ENCODE measurements around the gene NCF2. TPM values are rescaled to one million over a fixed set of nuclear protein-coding genes. Genes with fewer than 3 reads are reported as not detected.

The NCF2 gene
- total and polyA plus RNA-seq, 2 donors (not counting 3 experiments of a cell fraction or from before 2014, with no cell fraction given), result 0.03 TPM; not detected in 1

DNA sequence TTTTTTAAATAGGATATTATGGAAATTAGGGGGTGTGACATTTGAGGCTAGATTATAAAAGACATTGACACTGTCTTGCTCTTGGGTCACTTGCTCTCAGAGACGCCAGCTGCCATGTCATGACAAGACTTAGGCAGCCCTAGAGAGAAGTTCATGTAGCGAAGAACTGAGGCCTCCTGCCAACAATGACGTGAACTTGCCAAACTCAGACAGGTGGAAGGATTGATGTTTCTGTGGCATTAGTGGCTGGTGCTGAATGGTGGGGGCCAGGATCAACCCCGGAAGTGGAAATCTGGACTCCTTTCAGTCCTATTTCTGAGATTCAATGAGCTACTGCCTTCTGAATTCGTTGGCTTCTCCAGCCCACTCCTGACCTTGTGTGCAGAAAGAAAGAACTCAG lies 14.7 kb downstream of the NCF2 start:
- POLR2A ChIA-PET, result no interaction called here
- CTCF ChIA-PET, result interaction anchor here (1.0 kb wide), 1 partner anchor 34 kb away, joined by 4 read pairs; no protein-coding TSS in a partner anchor
- Histone ChIP-seq H3K4me2 (ENCODE audit: insufficient read depth, low read length) (no peak overlapping the region), H3K9ac (replicated peaks; ENCODE audit: extremely low read depth, insufficient read depth, low read length) (no peak overlapping the region), H3K9me3 (replicated peaks; ENCODE audit: control insufficient read depth, insufficient read depth, low read length) (no peaks in the 10 kb centered on the region), H3K27ac (ENCODE audit: insufficient read depth, low read depth, low read length) (no peak overlapping the region), H3K4me3 (replicated peaks in 1 of 3; ENCODE audit: insufficient read depth in 1 of 3, low read depth in 1 of 3, low read length in 3 of 3) (no peak overlapping the region), H3K27me3 (ENCODE audit: control insufficient read depth in 2 of 2, insufficient read depth in 2 of 2, low read length in 2 of 2) (no peaks in the 10 kb centered on the region), H3K4me1 (ENCODE audit: control insufficient read depth, extremely low read depth, insufficient read depth, low read length) (no peaks in the 10 kb centered on the region), H3K79me2 (ENCODE audit: control insufficient read depth, insufficient read depth, low read length) (no peaks in the 10 kb centered on the region), H4K20me1 (replicated peaks; ENCODE audit: control insufficient read depth, extremely low read depth, insufficient read depth, low read length) (no peaks in the 10 kb centered on the region), H3K36me3 (ENCODE audit: control insufficient read depth in 2 of 2, extremely low read depth in 1 of 2, insufficient read depth in 2 of 2, low read length in 2 of 2) (no peaks in the 10 kb centered on the region), H2AFZ (ENCODE audit: low read depth, low read length) (no peak overlapping the region), H3K9me1 (replicated peaks; ENCODE audit: control insufficient read depth, extremely low read depth, insufficient read depth, low read length) (no peaks in the 10 kb centered on the region)
- TF ChIP-seq POLR2AphosphoS5 (IDR thresholded peaks at IDR 0.05; ENCODE audit: insufficient read depth, low read depth, low read length), result no peak
- no peak for TF ChIP-seq POLR2A (IDR thresholded peaks at IDR 0.05; ENCODE audit: low read depth, low read length)
- TF ChIP-seq CTCF (IDR thresholded peaks at IDR 0.05; ENCODE audit: extremely low read depth in 1 of 2, insufficient read depth in 1 of 2, low read depth in 1 of 2, low read length in 2 of 2), result no peak
- TF ChIP-seq EZH2 (IDR thresholded peaks at IDR 0.05; ENCODE audit: borderline replicate concordance, low read depth, low read length, severe bottlenecking), result no peak
- no peak for TF ChIP-seq JUN (IDR thresholded peaks at IDR 0.05; ENCODE audit: borderline replicate concordance, insufficient read depth, insufficient read length, low read depth)
- no peak for TF ChIP-seq FOS (IDR thresholded peaks at IDR 0.05; ENCODE audit: borderline replicate concordance, insufficient read depth, low read length)
- TF ChIP-seq GATA2 (IDR thresholded peaks at IDR 0.05; ENCODE audit: insufficient read depth, insufficient read length, low read depth, low read length), result no peak
- TF ChIP-seq, protein P1, sequence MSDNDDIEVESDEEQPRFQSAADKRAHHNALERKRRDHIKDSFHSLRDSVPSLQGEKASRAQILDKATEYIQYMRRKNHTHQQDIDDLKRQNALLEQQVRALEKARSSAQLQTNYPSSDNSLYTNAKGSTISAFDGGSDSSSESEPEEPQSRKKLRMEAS (IDR thresholded peaks at IDR 0.05; ENCODE audit: insufficient read depth, insufficient read length), result no peak
- no peak for TF ChIP-seq MYC (IDR thresholded peaks at IDR 0.05; ENCODE audit: low read depth, low read length)
- FAIRE-seq (no peak), DNase-seq (ENCODE audit: low read depth, low spot score) (no peak)
- intact Hi-C loops (cut with micrococcal nuclease), result no loop called here
- BruUV-seq (replicated peaks), result no TSS peak
- dilution Hi-C loops (cut with MboI; ENCODE audit: extremely low pct_ligation_motif_present, low sequenced_read_pairs), result no loop called here

Measured in endothelial cell of umbilical vein (primary cell).